ENCODE measurements around the gene SOCS2.

SOCS2 gene

GRCh38 chr12:93567174-93567573 is 5.3 kb upstream of the SOCS2 start:
- no peak overlapping the region for H3K4me3 ChIP-seq (ENCODE audit: low read length in 2 of 2)
- H3K27ac ChIP-seq (ENCODE audit: low read length) = no peak overlapping the region
- peaks cover 2 to 7% of the 10 kb centered on the region in 2 donors for H3K36me3 ChIP-seq (ENCODE audit: control insufficient read depth in 2 of 2, insufficient read depth in 2 of 2, low read length in 2 of 2)
- H3K4me1 ChIP-seq (ENCODE audit: control insufficient read depth, insufficient read depth, low read length) = peaks cover 8% of the 10 kb centered on the region
- H3K27me3 ChIP-seq (ENCODE audit: control insufficient read depth in 1 of 2, insufficient read depth in 2 of 2, low read length in 2 of 2) = no peaks in the 10 kb centered on the region
- no peaks in the 10 kb centered on the region for H3K9me3 ChIP-seq (ENCODE audit: control insufficient read depth in 2 of 2, low read length in 2 of 2)
- H3K9ac ChIP-seq (ENCODE audit: low read length in 2 of 2) = no peak overlapping the region

- Histone ChIP-seq H3K36me3 (ENCODE audit: control insufficient read depth in 2 of 2, insufficient read depth in 2 of 2, low read length in 2 of 2) (peaks cover 2 to 7% of the 10 kb centered on the region in 2 donors), H3K27ac (ENCODE audit: low read length) (no peak overlapping the region), H3K4me1 (ENCODE audit: control insufficient read depth, insufficient read depth, low read length) (peaks cover 13% of the 10 kb centered on the region), H3K27me3 (ENCODE audit: control insufficient read depth in 1 of 2, insufficient read depth in 2 of 2, low read length in 2 of 2) (no peaks in the 10 kb centered on the region), H3K9ac (ENCODE audit: low read length in 2 of 2) (no peak overlapping the region), H3K9me3 (ENCODE audit: control insufficient read depth in 2 of 2, low read length in 2 of 2) (no peaks in the 10 kb centered on the region), H3K4me3 (ENCODE audit: low read length in 2 of 2) (no peak overlapping the region)
These were observed 4.4 kb upstream of the SOCS2 start for GRCh38 chr12:93568091-93568490.

GRCh38 chr12:93569301-93569655 is 3.2 kb upstream of the SOCS2 start:
- Histone ChIP-seq H3K27ac (ENCODE audit: low read length) (no peak overlapping the region), H3K4me3 (ENCODE audit: low read length in 2 of 2) (peak overlapping the region; percentile 70 to 91), H3K9me3 (ENCODE audit: control insufficient read depth in 2 of 2, low read length in 2 of 2) (no peaks in the 10 kb centered on the region), H3K9ac (ENCODE audit: low read length in 2 of 2) (peak overlapping the region; percentile 51 to 85), H3K36me3 (ENCODE audit: control insufficient read depth in 2 of 2, insufficient read depth in 2 of 2, low read length in 2 of 2) (peaks cover 0 to 7% of the 10 kb centered on the region in 2 donors), H3K4me1 (ENCODE audit: control insufficient read depth, insufficient read depth, low read length) (peaks cover 15% of the 10 kb centered on the region), H3K27me3 (ENCODE audit: control insufficient read depth in 1 of 2, insufficient read depth in 2 of 2, low read length in 2 of 2) (no peaks in the 10 kb centered on the region)

GRCh38 chr12:93569656-93570551 is 2.6 kb upstream of the SOCS2 start:
- Histone ChIP-seq H3K4me3 (ENCODE audit: low read length in 2 of 2) (peak overlapping the region; percentile 70 to 91), H3K9me3 (ENCODE audit: control insufficient read depth in 2 of 2, low read length in 2 of 2) (no peaks in the 10 kb centered on the region), H3K27ac (ENCODE audit: low read length) (peak overlapping the region; percentile 92), H3K4me1 (ENCODE audit: control insufficient read depth, insufficient read depth, low read length) (peaks cover 15% of the 10 kb centered on the region), H3K9ac (ENCODE audit: low read length in 2 of 2) (peak overlapping the region; percentile 80 to 85), H3K27me3 (ENCODE audit: control insufficient read depth in 1 of 2, insufficient read depth in 2 of 2, low read length in 2 of 2) (no peaks in the 10 kb centered on the region), H3K36me3 (ENCODE audit: control insufficient read depth in 2 of 2, insufficient read depth in 2 of 2, low read length in 2 of 2) (peaks cover 1 to 7% of the 10 kb centered on the region in 2 donors)

- Histone ChIP-seq H3K9me3 (ENCODE audit: control insufficient read depth in 2 of 2, low read length in 2 of 2) (no peaks in the 10 kb centered on the region), H3K4me3 (ENCODE audit: low read length in 2 of 2) (peak overlapping the region; percentile 70 to 91), H3K27ac (ENCODE audit: low read length) (peak overlapping the region; percentile 92), H3K4me1 (ENCODE audit: control insufficient read depth, insufficient read depth, low read length) (peaks cover 15% of the 10 kb centered on the region), H3K36me3 (ENCODE audit: control insufficient read depth in 2 of 2, insufficient read depth in 2 of 2, low read length in 2 of 2) (peaks cover 8 to 12% of the 10 kb centered on the region in 2 donors), H3K27me3 (ENCODE audit: control insufficient read depth in 1 of 2, insufficient read depth in 2 of 2, low read length in 2 of 2) (no peaks in the 10 kb centered on the region), H3K9ac (ENCODE audit: low read length in 2 of 2) (peak overlapping the region; percentile 84 to 85)
These were observed 1.7 kb upstream of the SOCS2 start for GRCh38 chr12:93570552-93571364.

GRCh38 chr12:93571365-93571924 is 1.0 kb upstream of the SOCS2 start:
- Histone ChIP-seq H3K4me3 (ENCODE audit: low read length in 2 of 2) (peak overlapping the region; percentile 85 to 91), H3K4me1 (ENCODE audit: control insufficient read depth, insufficient read depth, low read length) (peaks cover 15% of the 10 kb centered on the region), H3K27ac (ENCODE audit: low read length) (peak overlapping the region; percentile 92), H3K27me3 (ENCODE audit: control insufficient read depth in 1 of 2, insufficient read depth in 2 of 2, low read length in 2 of 2) (no peaks in the 10 kb centered on the region), H3K9me3 (ENCODE audit: control insufficient read depth in 2 of 2, low read length in 2 of 2) (no peaks in the 10 kb centered on the region), H3K36me3 (ENCODE audit: control insufficient read depth in 2 of 2, insufficient read depth in 2 of 2, low read length in 2 of 2) (peaks cover 6 to 8% of the 10 kb centered on the region in 2 donors), H3K9ac (ENCODE audit: low read length in 2 of 2) (peak overlapping the region; percentile 84 to 87)

- H3K4me3 ChIP-seq (ENCODE audit: low read length in 2 of 2) = peak overlapping the region; percentile 85 to 91
- H3K4me1 ChIP-seq (ENCODE audit: control insufficient read depth, insufficient read depth, low read length) = peaks cover 15% of the 10 kb centered on the region
- H3K27ac ChIP-seq (ENCODE audit: low read length) = peak overlapping the region; percentile 84
- H3K9me3 ChIP-seq (ENCODE audit: control insufficient read depth in 2 of 2, low read length in 2 of 2) = no peaks in the 10 kb centered on the region
- no peaks in the 10 kb centered on the region for H3K27me3 ChIP-seq (ENCODE audit: control insufficient read depth in 1 of 2, insufficient read depth in 2 of 2, low read length in 2 of 2)
- peaks cover 6 to 8% of the 10 kb centered on the region in 2 donors for H3K36me3 ChIP-seq (ENCODE audit: control insufficient read depth in 2 of 2, insufficient read depth in 2 of 2, low read length in 2 of 2)
- H3K9ac ChIP-seq (ENCODE audit: low read length in 2 of 2) = peak overlapping the region; percentile 84 to 87
These were observed 457 bp downstream of the SOCS2 start for GRCh38 chr12:93572712-93573551.

- H3K27me3 ChIP-seq (ENCODE audit: control insufficient read depth in 1 of 2, insufficient read depth in 2 of 2, low read length in 2 of 2) = no peaks in the 10 kb centered on the region
- H3K4me1 ChIP-seq (ENCODE audit: control insufficient read depth, insufficient read depth, low read length) = peaks cover 15% of the 10 kb centered on the region
- peak overlapping the region; percentile 84 for H3K27ac ChIP-seq (ENCODE audit: low read length)
- H3K36me3 ChIP-seq (ENCODE audit: control insufficient read depth in 2 of 2, insufficient read depth in 2 of 2, low read length in 2 of 2) = peaks cover 6 to 8% of the 10 kb centered on the region in 2 donors
- no peaks in the 10 kb centered on the region for H3K9me3 ChIP-seq (ENCODE audit: control insufficient read depth in 2 of 2, low read length in 2 of 2)
- peak overlapping the region; percentile 84 to 87 for H3K9ac ChIP-seq (ENCODE audit: low read length in 2 of 2)
- H3K4me3 ChIP-seq (ENCODE audit: low read length in 2 of 2) = peak overlapping the region; percentile 85 to 91
These were observed 1.2 kb downstream of the SOCS2 start for GRCh38 chr12:93573552-93574223.

- H3K9me3 ChIP-seq (ENCODE audit: control insufficient read depth in 2 of 2, low read length in 2 of 2) = no peaks in the 10 kb centered on the region
- H3K4me3 ChIP-seq (ENCODE audit: low read length in 2 of 2) = no peak overlapping the region
- H3K27me3 ChIP-seq (ENCODE audit: control insufficient read depth in 1 of 2, insufficient read depth in 2 of 2, low read length in 2 of 2) = no peaks in the 10 kb centered on the region
- no peak overlapping the region for H3K27ac ChIP-seq (ENCODE audit: low read length)
- peaks cover 7% of the 10 kb centered on the region for H3K4me1 ChIP-seq (ENCODE audit: control insufficient read depth, insufficient read depth, low read length)
- no peak overlapping the region for H3K9ac ChIP-seq (ENCODE audit: low read length in 2 of 2)
- peaks cover 6 to 14% of the 10 kb centered on the region in 2 donors for H3K36me3 ChIP-seq (ENCODE audit: control insufficient read depth in 2 of 2, insufficient read depth in 2 of 2, low read length in 2 of 2)
These were observed 4.7 kb downstream of the SOCS2 start for GRCh38 chr12:93577222-93577621.
